ENCODE results near the gene FOXE3. TPM values are rescaled to one million over a fixed set of nuclear protein-coding genes. Genes with fewer than 3 reads are reported as not detected.

Gene FOXE3
- total and polyA plus RNA-seq, 10 of the 15 experiments (the other 5 are each of a cell fraction or from before 2014, with no cell fraction given) = 0.13 TPM; not detected in 9

GRCh38 chr1:47436304-47436978 is 20.4 kb downstream of the FOXE3 start (continued):
- TF ChIP-seq YY1 (IDR thresholded peaks at IDR 0.05; ENCODE audit: low read depth, low read length) (peak; percentile 81), BHLHE40 (IDR thresholded peaks at IDR 0.05; ENCODE audit: borderline replicate concordance in 1 of 2, low read depth in 2 of 2, low read length in 1 of 2) (peak; percentile 25 to 61; a peak in 2 of 4 replicates), CTCF (IDR thresholded peaks at IDR 0.05 in 2 of 3, conservative IDR thresholded peaks at IDR 0.05 in 1 of 3; ENCODE audit: control insufficient read depth in 2 of 3, extremely low read depth in 1 of 3, insufficient read depth in 1 of 3, low read depth in 3 of 3, low read length in 3 of 3) (peak; percentile 96 to 100 (median 100)), MTA3 (IDR thresholded peaks at IDR 0.05; ENCODE audit: borderline replicate concordance, low read length) (no peak), ZNF207 (IDR thresholded peaks at IDR 0.05; ENCODE audit: borderline replicate concordance) (no peak), FOXK2 (IDR thresholded peaks at IDR 0.05) (no peak), SREBF1 (IDR thresholded peaks at IDR 0.05; ENCODE audit: low read length) (no peak), RUNX3 (IDR thresholded peaks at IDR 0.05; ENCODE audit: low read length) (0 out of 2 replicates have a peak, but pooled peaks have one; percentile 10), GABPA (IDR thresholded peaks at IDR 0.05; ENCODE audit: low read depth) (no peak), RFX5 (IDR thresholded peaks at IDR 0.05; ENCODE audit: low read depth, low read length) (0 out of 2 replicates have a peak, but pooled peaks have one; percentile 21), NBN (IDR thresholded peaks at IDR 0.05) (peak; percentile 86), EP300 (IDR thresholded peaks at IDR 0.05; ENCODE audit: borderline replicate concordance in 1 of 2, control insufficient read depth in 1 of 2, low read depth in 2 of 2, low read length in 2 of 2) (peak in 1 of 2 experiments; percentile 19; a peak in 1 of 4 replicates), NR2F1 (conservative IDR thresholded peaks at IDR 0.05) (peak; percentile 86), BACH1 (IDR thresholded peaks at IDR 0.05; ENCODE audit: borderline replicate concordance) (0 out of 2 replicates have a peak, but pooled peaks have one; percentile 10), ZNF274 (IDR thresholded peaks at IDR 0.05; ENCODE audit: insufficient read depth, insufficient read length) (no peak), IKZF1 (conservative IDR thresholded peaks at IDR 0.05) (peak; percentile 37), SREBF2 (IDR thresholded peaks at IDR 0.05; ENCODE audit: low read length) (no peak), PML (IDR thresholded peaks at IDR 0.05; ENCODE audit: low read length) (no peak), SKIL (IDR thresholded peaks at IDR 0.05; ENCODE audit: low read depth, poor library complexity, severe bottlenecking) (no peak), MEF2B (IDR thresholded peaks at IDR 0.05; ENCODE audit: partially characterized antibody, poor library complexity, severe bottlenecking) (peak; percentile 9), RCOR1 (conservative IDR thresholded peaks at IDR 0.05; ENCODE audit: low read depth, low read length) (0 out of 2 replicates have a peak, but pooled peaks have one; percentile 35), CHD2 (IDR thresholded peaks at IDR 0.05; ENCODE audit: borderline replicate concordance, low read depth, low read length) (0 out of 2 replicates have a peak, but pooled peaks have one; percentile 53), TCF12 (IDR thresholded peaks at IDR 0.05; ENCODE audit: low read depth, low read length) (peak; percentile 81), WRNIP1 (IDR thresholded peaks at IDR 0.05; ENCODE audit: borderline replicate concordance, low read depth, low read length) (no peak), IRF4 (IDR thresholded peaks at IDR 0.05; ENCODE audit: low read depth, low read length) (peak; percentile 65; the same call in 1 of the 2 replicates), SMC3 (IDR thresholded peaks at IDR 0.05; ENCODE audit: borderline replicate concordance, low read length) (peak; percentile 44; the same call in 1 of the 2 replicates), PAX5 (IDR thresholded peaks at IDR 0.05; ENCODE audit: borderline replicate concordance, low read depth, low read length) (0 out of 2 replicates have a peak, but pooled peaks have one; percentile 7), SP1 (IDR thresholded peaks at IDR 0.05; ENCODE audit: low read depth, low read length) (peak; percentile 20), STAT3 (IDR thresholded peaks at IDR 0.05; ENCODE audit: low read depth, low read length) (no peak), RB1 (IDR thresholded peaks at IDR 0.05; ENCODE audit: borderline replicate concordance) (peak; percentile 41; the same call in 1 of the 2 replicates)
